G401 (cell line): ENCODE data around the gene SNHG17. TPM values are rescaled to one million over a fixed set of nuclear protein-coding genes. Genes with fewer than 3 reads are reported as not detected.
"Not testable (repeated sequence)": the region's sequence is repeated elsewhere in the genome, so short reads cannot be mapped to it uniquely, and the experiment has no call there.

ENCODE experiments used
- DNase-seq: peaks from one replicate; pipeline ENCODE4 v3.0.0-alpha.2; 2015; ENCODE audit warnings: low spot score
- in situ Hi-C: cut with HindIII; loops from 2 replicates; pipeline ENCODE4 v1.10.0; 2016; ENCODE audit warnings: low sequenced_read_pairs, mixed read lengths
- total RNA-seq: library from RNA; depleted of rRNA; stranded (reverse); fragments of >200 nt; shearing (Covaris generic); gene quantifications from 2 replicates; pipeline ENCODE4 v1.2.3, GENCODE V29; 2014

Gene SNHG17
- total RNA-seq, 1 experiment from 2014 or later: 97.1 TPM

DNA sequence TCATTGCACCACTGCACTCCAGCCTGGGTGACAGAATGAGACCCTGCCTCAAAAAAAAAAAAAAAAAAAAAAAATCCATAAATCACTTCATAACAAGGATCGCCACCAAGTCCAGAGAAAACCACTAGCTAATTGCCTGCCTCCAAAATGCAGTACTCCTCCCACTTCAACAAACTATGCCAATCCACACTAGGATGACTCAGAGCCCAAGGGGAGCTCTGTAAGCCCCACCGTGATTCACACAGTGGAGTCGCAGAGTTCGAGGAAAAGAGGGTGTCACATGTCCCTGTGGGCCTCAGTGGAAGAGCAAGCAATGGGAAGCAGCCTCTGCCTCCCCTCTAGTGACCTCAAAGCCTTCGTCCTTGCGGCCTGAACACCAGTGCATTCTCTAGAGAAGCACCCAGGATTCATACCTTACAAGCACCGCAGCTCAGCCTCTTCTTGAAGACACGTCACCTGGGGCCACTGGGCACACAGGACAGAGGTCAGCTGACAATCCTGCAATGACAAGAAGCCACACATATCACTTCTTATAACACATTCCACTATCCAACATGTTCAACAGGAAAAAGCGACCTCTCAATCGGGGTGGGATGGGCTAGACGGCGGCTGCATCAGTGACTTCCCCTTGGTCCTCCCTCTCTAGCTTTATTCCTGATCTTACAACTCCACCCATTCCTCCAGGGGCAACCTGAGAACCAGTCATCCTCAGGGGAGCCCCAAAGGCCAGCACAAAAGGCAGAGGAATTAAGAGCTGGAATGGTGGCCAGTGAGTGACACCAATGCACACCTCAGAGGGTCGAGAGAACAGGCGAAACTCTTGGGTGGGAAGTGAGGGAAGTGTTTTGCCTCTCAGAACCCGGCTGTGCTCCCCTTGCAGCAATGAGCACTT, 8.9 kb downstream of the SNHG17 start:
- no peak for DNase-seq
- in situ Hi-C loops: no loop called here

DNA sequence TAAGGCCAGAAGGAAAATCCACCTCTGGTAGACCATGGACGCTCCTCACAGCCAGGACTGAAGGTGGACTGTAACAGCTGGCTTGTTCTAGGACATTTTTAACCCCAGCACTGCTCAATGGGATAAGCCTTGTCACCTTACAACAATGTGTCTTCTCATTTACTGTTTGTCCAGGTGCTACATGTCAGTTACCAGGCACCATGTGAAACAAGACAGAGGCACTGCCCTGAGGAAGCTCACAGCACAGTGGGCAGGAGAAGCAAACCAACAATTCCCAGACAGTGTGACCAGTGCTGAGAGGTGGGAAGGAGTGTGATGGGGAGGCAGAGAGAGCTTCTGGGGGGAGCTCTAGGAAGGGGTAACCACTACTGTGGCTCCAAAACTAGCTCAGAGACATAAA, 10.7 kb downstream of the SNHG17 start:
- in situ Hi-C loops: no loop called here
- no peak for DNase-seq

- in situ Hi-C loops: no loop called here
- no peak for DNase-seq
Observed at GRCh38 chr20:38423541-38423940, 11.6 kb downstream of the SNHG17 start.

DNA sequence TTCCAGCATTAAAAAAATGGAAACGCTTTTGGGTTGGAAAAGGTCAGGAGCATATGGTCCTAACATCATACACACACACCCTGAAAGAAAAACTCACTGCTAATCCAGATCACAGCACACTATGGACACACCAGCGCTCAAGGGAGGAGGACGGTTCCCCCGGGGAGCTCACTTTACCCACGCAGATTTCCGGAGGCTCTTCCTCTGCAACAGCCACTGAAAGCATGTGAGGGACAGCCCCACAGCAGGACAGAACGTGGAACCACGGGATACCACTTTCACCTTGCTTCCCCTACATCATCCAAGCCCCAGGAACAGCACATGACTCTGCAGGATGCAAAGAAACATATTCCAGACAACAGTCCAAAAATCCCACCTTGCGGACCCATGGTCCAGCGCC, 13.2 kb downstream of the SNHG17 start:
- DNase-seq: no peak
- in situ Hi-C loops: no loop called here

- no peak for DNase-seq
- in situ Hi-C loops: no loop called here
Observed at GRCh38 chr20:38420388-38421085, 14.6 kb downstream of the SNHG17 start.

DNA sequence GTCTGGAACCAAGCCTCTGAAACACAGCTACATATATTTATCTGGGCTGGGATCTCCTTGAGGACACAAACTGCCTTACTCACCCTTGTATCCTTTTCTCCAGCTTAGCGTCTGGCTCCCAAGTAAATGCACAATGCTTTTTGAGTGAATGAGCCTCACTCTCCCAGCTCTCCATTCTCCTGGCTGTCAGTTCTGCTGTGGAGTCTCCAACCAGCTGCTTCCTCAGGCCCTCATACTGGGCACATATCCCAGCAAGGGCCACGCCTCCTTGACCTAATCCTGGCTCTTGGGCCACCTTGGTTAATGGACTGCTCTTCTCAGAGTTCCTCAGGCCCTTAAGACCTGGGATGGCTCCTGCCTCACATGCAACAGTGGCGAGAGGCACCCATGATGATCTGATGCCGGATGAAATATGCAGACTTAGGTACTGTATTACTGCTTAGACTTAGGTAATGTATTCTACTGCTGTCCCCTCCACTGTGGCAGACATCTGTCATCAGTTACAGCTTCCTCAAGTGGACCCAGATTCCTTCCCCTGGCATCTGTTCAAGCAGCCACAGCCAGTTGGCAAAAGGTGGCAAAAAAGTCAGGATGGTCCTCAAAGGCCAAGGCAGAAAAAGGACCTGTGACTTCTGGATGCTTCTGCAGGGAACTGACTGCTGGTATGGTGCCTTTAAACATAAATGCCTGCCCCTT, 16.5 kb downstream of the SNHG17 start:
- in situ Hi-C loops: no loop called here
- peak; percentile 62 for DNase-seq

DNA sequence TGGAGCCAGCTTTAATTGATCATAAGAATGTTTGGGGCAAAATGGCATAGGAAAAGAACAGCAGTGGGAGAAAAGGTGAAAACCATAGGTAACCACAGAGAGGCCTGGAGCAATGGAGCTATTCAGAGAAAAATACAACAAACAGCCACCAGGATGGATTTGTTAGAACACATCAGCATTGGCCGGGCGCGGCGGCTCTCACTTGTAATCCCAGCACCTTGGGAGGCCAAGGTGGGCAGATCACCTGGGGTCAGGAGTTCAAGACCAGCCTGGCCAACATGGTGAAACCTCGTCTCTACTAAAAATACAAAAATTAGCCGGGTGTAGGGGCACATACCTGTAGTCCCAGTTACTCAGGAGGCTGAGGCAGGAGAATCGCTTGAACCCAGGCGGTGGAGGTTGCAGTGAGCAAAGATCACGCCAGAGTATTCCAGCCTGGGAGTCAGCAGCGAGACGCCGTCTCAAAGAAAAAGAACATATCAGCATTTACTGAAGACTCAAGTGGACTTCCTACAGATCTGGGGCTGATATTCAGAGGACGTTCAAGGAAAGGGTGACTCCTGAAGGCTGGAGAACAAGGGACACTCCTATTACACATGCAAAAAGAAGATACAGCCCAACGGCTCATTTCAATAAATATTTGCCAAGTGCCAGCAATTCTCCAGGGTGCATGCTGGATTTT, 20.2 kb downstream of the SNHG17 start:
- DNase-seq: no peak
- in situ Hi-C loops: no loop called here

- DNase-seq: no peak
- in situ Hi-C loops: no loop called here
Observed at GRCh38 chr20:38412877-38413577, 22.1 kb downstream of the SNHG17 start.

DNA sequence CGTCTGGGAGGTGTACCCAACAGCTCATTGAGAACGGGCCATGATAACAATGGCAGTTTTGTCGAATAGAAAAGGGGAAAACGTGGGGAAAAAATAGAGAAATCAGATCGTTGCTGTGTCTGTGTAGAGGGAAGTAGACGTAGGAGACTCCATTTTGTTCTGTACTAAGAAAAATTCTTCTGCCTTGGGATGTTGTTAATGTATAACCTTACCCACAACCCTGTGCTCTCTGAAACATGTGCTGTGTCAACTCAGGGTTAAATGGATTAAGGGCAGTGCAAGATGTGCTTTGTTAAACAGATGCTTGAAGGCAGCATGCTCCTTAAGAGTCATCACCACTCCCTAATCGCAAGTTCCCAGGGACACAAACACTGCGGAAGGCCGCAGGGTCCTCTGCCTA, 27.3 kb downstream of the SNHG17 start:
- DNase-seq, in situ Hi-C loops: not testable (repeated sequence)

DNA sequence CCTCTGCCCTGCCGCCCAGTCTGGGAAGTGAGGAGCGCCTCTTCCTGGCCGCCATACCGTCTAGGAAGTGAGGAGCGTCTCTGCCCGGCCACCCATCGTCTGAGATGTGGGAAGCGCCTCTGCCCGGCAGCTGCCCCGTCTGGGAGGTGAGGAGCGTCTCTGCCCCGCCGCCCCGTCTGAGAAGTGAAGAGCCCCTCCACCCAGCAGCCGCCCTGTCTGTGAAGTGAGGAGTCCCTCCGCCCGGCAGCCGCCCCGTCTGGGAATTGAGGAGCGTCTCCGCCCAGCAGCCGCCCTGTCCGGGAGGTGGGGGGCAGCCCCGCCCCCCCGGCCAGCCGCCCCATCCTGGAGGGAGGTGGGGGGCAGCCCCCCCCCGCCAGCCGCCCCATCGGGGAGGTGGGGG, 27.8 kb downstream of the SNHG17 start:
- DNase-seq: no peak
- in situ Hi-C loops: no loop called here

- in situ Hi-C loops: no loop called here
- DNase-seq: no peak
Observed at GRCh38 chr20:38406476-38406875, 28.7 kb downstream of the SNHG17 start.

- DNase-seq: no peak
- in situ Hi-C loops: no loop called here
Observed at GRCh38 chr20:38405132-38405531, 30.0 kb downstream of the SNHG17 start.

GRCh38 chr20:38404016-38404415, 31.1 kb downstream of the SNHG17 start:
- in situ Hi-C loops: no loop called here
- no peak for DNase-seq

GRCh38 chr20:38402816-38403215, 32.3 kb downstream of the SNHG17 start:
- in situ Hi-C loops: no loop called here
- DNase-seq: no peak

GRCh38 chr20:38402089-38402488, 33.0 kb downstream of the SNHG17 start:
- in situ Hi-C loops: no loop called here
- DNase-seq: no peak

DNA sequence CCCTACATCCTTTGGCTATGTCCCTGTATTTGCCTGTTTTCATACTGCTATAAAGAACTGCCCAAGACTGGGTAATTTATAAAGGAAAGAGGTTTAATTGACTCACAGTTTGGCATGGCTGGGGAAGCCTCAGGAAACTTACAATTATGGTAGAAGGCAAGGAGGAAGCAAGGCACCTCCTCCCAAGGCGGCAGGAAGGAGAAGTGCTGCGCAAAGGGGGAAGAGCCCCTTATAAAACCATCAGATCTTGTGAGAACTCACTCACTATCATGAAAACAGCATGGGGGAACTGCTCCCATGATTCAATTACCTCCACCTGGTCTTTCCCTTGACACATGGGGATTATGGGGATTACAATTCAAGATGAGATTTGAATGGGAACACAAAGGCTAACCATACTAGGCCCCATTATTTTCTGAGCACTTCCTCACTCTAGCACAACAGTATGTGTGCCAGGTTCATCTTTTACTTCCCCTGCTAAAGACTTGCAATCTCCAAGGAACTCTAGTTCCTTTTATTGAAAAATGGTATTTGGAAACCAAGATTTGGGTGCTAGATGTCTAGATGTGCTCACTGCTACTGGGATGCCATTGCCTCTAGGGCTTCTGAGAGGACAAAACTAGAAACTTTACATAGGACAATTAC, 39.3 kb downstream of the SNHG17 start:
- in situ Hi-C loops, DNase-seq: not testable (repeated sequence)

DNA sequence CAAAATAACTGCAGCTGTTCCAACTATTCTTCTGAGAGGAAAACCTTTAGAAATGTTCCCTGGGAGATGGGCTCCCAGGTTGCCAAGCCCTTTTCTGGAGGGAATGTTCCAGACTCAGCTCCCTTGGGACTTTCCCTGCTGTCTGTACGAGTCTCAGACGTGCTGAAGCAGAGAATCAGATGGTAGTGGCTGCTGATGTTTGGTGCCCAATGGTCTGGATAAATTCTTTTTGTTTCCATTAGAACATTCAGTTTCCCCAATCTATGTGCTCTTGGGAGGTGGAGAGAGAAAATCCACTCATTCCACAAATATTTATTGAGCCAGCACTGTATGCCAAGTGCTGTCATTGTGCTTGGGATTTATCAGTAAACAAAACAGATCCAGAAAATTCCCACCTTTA, 40.0 kb downstream of the SNHG17 start:
- no peak for DNase-seq
- in situ Hi-C loops: no loop called here

- in situ Hi-C loops: no loop called here
Observed at GRCh38 chr20:38393259-38393658, 41.9 kb downstream of the SNHG17 start.

More at GRCh38 chr20:38393259-38393658, 41.9 kb downstream of the SNHG17 start:
- DNase-seq: no peak
